ENCODE measurements around the gene NDUFS8. TPM values are rescaled to one million over a fixed set of nuclear protein-coding genes. Genes with fewer than 3 reads are reported as not detected.
A peak's percentile ranks its signal among the peaks of the same experiment; 100 is the strongest.

The NDUFS8 gene
- total and polyA plus RNA-seq, 2 of the 4 experiments (the other 2 are of a cell fraction), result 85.9 to 131 TPM

DNA sequence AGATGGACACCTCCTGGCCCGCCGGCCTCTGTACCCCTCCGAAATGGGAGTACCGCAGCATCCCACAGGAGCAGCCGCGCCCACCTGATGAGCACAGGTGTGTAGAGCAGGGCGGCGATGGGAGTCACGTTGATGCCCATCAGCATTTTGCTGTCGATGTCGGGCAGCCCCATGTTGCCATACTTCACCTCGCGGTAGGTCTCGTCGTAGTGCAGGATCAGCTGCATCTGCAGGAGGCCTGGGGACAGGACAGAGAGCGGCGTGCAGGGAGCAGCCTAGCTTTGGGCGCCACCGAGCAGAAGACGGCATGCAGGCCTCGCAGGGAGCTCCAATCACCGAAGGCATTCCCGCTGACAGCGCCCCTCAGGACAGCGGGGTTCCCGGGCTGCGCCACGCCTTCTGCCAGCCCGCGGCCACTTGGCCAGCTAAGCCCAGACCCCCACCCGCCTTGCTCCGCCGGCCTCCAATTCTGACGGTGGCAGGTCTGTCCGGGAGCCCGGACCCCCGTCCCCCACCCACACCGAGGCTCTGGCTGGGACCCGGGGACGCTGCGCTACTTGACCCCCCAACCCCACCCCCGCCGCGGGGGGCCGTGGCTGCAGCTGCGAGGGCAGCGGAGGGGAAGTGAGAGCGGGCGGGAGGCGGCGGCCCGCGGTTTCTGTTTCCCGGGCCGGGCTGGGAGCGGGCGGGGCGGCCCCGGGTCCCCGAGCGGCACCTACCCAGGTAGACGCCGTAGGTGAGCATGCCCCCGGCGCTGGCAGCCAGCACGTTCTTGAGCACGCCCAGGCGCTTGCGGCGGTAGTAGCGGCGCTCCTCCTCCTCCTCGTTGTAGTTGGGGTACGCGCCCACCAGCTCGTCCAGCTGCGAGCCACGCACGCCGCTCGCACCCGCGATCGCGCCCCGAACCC, 27.3 kb upstream of the NDUFS8 start (continued):
- TF ChIP-seq NFE2L2 (IDR thresholded peaks at IDR 0.05; ENCODE audit: low read depth, low read length) (no peak), MAZ (IDR thresholded peaks at IDR 0.05; ENCODE audit: borderline replicate concordance, low read depth, low read length) (no peak)

DNA sequence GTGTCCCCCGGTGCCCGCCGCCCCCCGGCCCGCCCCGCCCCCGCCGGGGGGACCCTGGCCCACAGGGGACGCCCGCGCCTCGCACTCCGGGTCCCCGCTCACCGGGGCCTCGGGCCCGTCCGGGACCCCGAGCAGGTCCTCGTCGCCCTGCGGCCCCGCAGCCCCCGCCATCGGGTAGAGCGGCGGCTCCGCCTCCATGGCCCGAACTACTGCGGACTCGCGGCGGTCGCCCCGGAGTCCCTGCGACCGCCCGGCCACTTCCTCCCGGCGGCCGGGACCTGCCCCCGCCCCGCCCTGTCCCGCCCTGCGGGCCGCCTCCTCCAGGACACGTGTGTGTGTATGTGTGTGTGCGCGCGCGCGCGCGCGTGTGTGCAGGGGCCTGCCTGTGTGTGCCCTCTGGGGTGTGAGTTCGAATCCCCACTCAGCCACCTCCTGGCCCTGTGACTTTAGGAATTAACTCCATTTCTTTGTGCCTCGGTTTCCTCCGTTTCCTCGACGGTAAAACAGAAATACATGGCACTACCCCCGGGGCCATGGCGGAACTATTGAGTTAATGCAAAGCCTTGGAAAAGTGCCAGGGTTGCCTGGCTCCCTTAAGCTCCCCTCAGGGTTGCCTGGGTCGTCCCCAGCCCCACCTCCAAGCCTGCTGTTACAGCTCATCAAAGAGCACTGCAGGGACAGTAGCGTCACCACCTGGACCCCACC, 26.5 kb upstream of the NDUFS8 start, which contains the start of gene UNC93B1:
UNC93B1 (minus strand) TSS at position 252 of the 705 bp plus-strand sequence; CDS start at position 198, 54 bp downstream.
- no peaks in the 10 kb centered on the region for H3K9me3 ChIP-seq (ENCODE audit: control insufficient read depth, insufficient read depth, low read length)
- peak within 1 kb of the TSS; percentile 95 for H3K4me2 ChIP-seq (ENCODE audit: low read depth, low read length)
- H3K9ac ChIP-seq (ENCODE audit: low read depth, low read length), result peak within 1 kb of the TSS; percentile 60
- no peak within 1 kb of the TSS for H2BK120ac ChIP-seq (ENCODE audit: low read depth, low read length)
- BruUV-seq (replicated peaks), result no TSS peak
- H3K23ac ChIP-seq (ENCODE audit: low read depth, low read length), result peak within 1 kb of the TSS; percentile 7; the same call in 1 of the 2 replicates
- peak within 1 kb of the TSS; percentile 28 for H4K5ac ChIP-seq (ENCODE audit: low read depth, low read length)
- no peak within 1 kb of the TSS; the same call in 1 of the 2 replicates for H3K27ac ChIP-seq (ENCODE audit: insufficient read depth, low read length)
- peak within 1 kb of the TSS; percentile 10 for H3K18ac ChIP-seq (ENCODE audit: low read depth, low read length)
- H3K79me1 ChIP-seq (ENCODE audit: low read depth in 1 of 2, low read length in 2 of 2), result peaks cover 0 to 6% of the 10 kb centered on the region in 2 experiments; a peak in 2 of 4 replicates
- POLR2A ChIA-PET (ENCODE audit: unreplicated experiment), result no interaction called here
- H3K4me3 ChIP-seq (ENCODE audit: insufficient read depth, low read depth, low read length), result peak within 1 kb of the TSS; percentile 77
- peak within 1 kb of the TSS; percentile 43; the same call in 1 of the 2 replicates for H4K91ac ChIP-seq (ENCODE audit: insufficient read depth, low read depth, low read length)
- H3K27me3 ChIP-seq (ENCODE audit: control insufficient read depth, insufficient read depth, low read length), result no peaks in the 10 kb centered on the region
- peak; percentile 97 for ATAC-seq (ENCODE audit: low read depth)
- H2AK5ac ChIP-seq (ENCODE audit: low read depth, low read length), result peak within 1 kb of the TSS; percentile 90
- H2BK15ac ChIP-seq (ENCODE audit: low read depth, low read length), result peak within 1 kb of the TSS; percentile 1; the same call in 1 of the 3 replicates
- H3K56ac ChIP-seq (ENCODE audit: extremely low read depth, insufficient read depth, low read length), result no peak within 1 kb of the TSS
- H3K9me1 ChIP-seq (ENCODE audit: insufficient read depth, low read length), result peaks cover 5% of the 10 kb centered on the region; the same call in 1 of the 2 replicates
- no peaks in the 10 kb centered on the region for H3K36me3 ChIP-seq (ENCODE audit: control insufficient read depth, insufficient read depth, low read length)
- peak within 1 kb of the TSS; percentile 58; the same call in 1 of the 2 replicates for H3K14ac ChIP-seq (replicated peaks; ENCODE audit: low read depth, low read length)
- H3K4me1 ChIP-seq (ENCODE audit: control insufficient read depth, insufficient read depth, low read length), result peaks cover 5% of the 10 kb centered on the region
- dilution Hi-C loops (cut with HindIII; ENCODE audit: low sequenced_read_pairs, unreplicated experiment), result no loop called here
- DNase-seq, result peak; percentile 76
- no peak within 1 kb of the TSS for H2BK20ac ChIP-seq (ENCODE audit: low read depth, low read length)
- H4K8ac ChIP-seq (ENCODE audit: low read depth in 2 of 2, low read length in 2 of 2), result peak within 1 kb of the TSS; percentile 15 to 74; a peak in 3 of 4 replicates
- intact Hi-C loops (cut with micrococcal nuclease), result no loop called here
- no peaks in the 10 kb centered on the region for H4K20me1 ChIP-seq (ENCODE audit: insufficient read depth, low read length)
- H2BK5ac ChIP-seq (ENCODE audit: low read depth, low read length, poor library complexity, severe bottlenecking), result no peak within 1 kb of the TSS
- 20% methylated on average over 1 of the region's 64 CpGs; no CpG with 5 or more reads in 1 of the 2 experiments for WGBS, 2 experiments (ENCODE audit: extremely low coverage in 2 of 2, insufficient read length in 1 of 2)
- CTCF ChIA-PET, result no interaction called here
- in situ Hi-C loops (cut with MboI; ENCODE audit: low sequenced_read_pairs), result no loop called here
- peak within 1 kb of the TSS; percentile 83 for H2AFZ ChIP-seq (replicated peaks; ENCODE audit: low read length, poor library complexity)
- peak within 1 kb of the TSS; percentile 93 for H2AK9ac ChIP-seq (replicated peaks; ENCODE audit: low read depth, low read length, poor library complexity)
- peak within 1 kb of the TSS; percentile 91 for H3K4ac ChIP-seq (ENCODE audit: low read depth, low read length)
- TF ChIP-seq NFE2L2 (IDR thresholded peaks at IDR 0.05; ENCODE audit: low read depth, low read length) (no peak), POLR2A (IDR thresholded peaks at IDR 0.05; ENCODE audit: low read depth, low read length) (no peak), MXI1 (IDR thresholded peaks at IDR 0.05; ENCODE audit: borderline replicate concordance, low read depth, low read length) (peak; percentile 76; the same call in 1 of the 2 replicates), MAFK (IDR thresholded peaks at IDR 0.05; ENCODE audit: low read depth, low read length) (no peak), FOS (IDR thresholded peaks at IDR 0.05; ENCODE audit: low read depth, low read length) (no peak), RCOR1 (IDR thresholded peaks at IDR 0.05; ENCODE audit: insufficient replicate concordance, low read length) (peak; percentile 14), MAZ (IDR thresholded peaks at IDR 0.05; ENCODE audit: borderline replicate concordance, low read depth, low read length) (peak; percentile 38; the same call in 1 of the 2 replicates), RAD21 (IDR thresholded peaks at IDR 0.05; ENCODE audit: low read length) (no peak), CEBPB (IDR thresholded peaks at IDR 0.05; ENCODE audit: low read depth, low read length) (no peak), CHD1 (IDR thresholded peaks at IDR 0.05; ENCODE audit: low read depth, low read length) (no peak), BHLHE40 (IDR thresholded peaks at IDR 0.05; ENCODE audit: low read depth, low read length) (peak; percentile 39; the same call in 1 of the 2 replicates), SMC3 (IDR thresholded peaks at IDR 0.05; ENCODE audit: low read depth, low read length) (no peak)
- TF ChIP-seq, protein P1, sequence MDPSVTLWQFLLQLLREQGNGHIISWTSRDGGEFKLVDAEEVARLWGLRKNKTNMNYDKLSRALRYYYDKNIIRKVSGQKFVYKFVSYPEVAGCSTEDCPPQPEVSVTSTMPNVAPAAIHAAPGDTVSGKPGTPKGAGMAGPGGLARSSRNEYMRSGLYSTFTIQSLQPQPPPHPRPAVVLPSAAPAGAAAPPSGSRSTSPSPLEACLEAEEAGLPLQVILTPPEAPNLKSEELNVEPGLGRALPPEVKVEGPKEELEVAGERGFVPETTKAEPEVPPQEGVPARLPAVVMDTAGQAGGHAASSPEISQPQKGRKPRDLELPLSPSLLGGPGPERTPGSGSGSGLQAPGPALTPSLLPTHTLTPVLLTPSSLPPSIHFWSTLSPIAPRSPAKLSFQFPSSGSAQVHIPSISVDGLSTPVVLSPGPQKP (IDR thresholded peaks at IDR 0.05; ENCODE audit: borderline replicate concordance, low read depth, low read length), result no peak
